GM23248 (cell line): ENCODE data around the gene RAD50. TPM values are rescaled to one million over a fixed set of nuclear protein-coding genes. Genes with fewer than 3 reads are reported as not detected.
"Not testable (repeated sequence)": the region's sequence is repeated elsewhere in the genome, so short reads cannot be mapped to it uniquely, and the experiment has no call there.

Source experiments
- DNase-seq: peaks from one replicate; pipeline ENCODE4 v3.0.0-alpha.2; 2015
- H2AFZ ChIP-seq: fragments of 200-600 bp; sonication (generic); 2 replicates; pipeline ENCODE4 v1.6.1; 2016; ENCODE audit warnings: antibody characterized with exemption
- H3F3A ChIP-seq: fragments of 200-600 bp; sonication (generic); 2 replicates; pipeline ENCODE4 v1.6.1; 2016; ENCODE audit warnings: mild to moderate bottlenecking, antibody characterized with exemption, mixed run types; ENCODE audit not compliant: insufficient read depth
- H3K27ac ChIP-seq: fragments of 200-600 bp; sonication (generic); 2 replicates; pipeline ENCODE4 v1.5.1; 2016; ENCODE audit warnings: mild to moderate bottlenecking
- H3K27me3 ChIP-seq: fragments of 200-600 bp; sonication (generic); replicated peaks from 2 replicates; pipeline ENCODE4 v1.6.1; 2016; ENCODE audit warnings: mild to moderate bottlenecking; ENCODE audit not compliant: insufficient read depth
- H3K36me3 ChIP-seq: fragments of 200-600 bp; sonication (generic); 2 replicates; pipeline ENCODE4 v1.6.1; 2016; ENCODE audit warnings: low read depth, mild to moderate bottlenecking
- H3K4me1 ChIP-seq: fragments of 200-600 bp; sonication (generic); 2 replicates; pipeline ENCODE4 v1.6.1; 2016; ENCODE audit warnings: mild to moderate bottlenecking; ENCODE audit not compliant: insufficient read depth
- H3K4me2 ChIP-seq: fragments of 200-600 bp; sonication (generic); one replicate; pipeline ENCODE4 v1.6.1; 2016; ENCODE audit warnings: mild to moderate bottlenecking; ENCODE audit not compliant: unreplicated experiment
- H3K4me3 ChIP-seq: fragments of 200-600 bp; sonication (generic); 2 replicates; pipeline ENCODE4 v1.5.1; 2016; ENCODE audit warnings: mild to moderate bottlenecking
- H3K79me2 ChIP-seq: fragments of 200-600 bp; sonication (generic); 2 replicates; pipeline ENCODE4 v1.6.1; 2016; ENCODE audit warnings: mild to moderate bottlenecking; ENCODE audit not compliant: insufficient read depth
- H3K9ac ChIP-seq: fragments of 200-600 bp; sonication (generic); 2 replicates; pipeline ENCODE4 v1.6.1; 2016; ENCODE audit warnings: mild to moderate bottlenecking
- H3K9me2 ChIP-seq: fragments of 200-600 bp; sonication (generic); 2 replicates; pipeline ENCODE4 v1.6.1; 2016; ENCODE audit warnings: mixed run types, mild to moderate bottlenecking, moderate library complexity; ENCODE audit not compliant: insufficient read depth
- H3K9me3 ChIP-seq: fragments of 200-600 bp; sonication (generic); one replicate; pipeline ENCODE4 v1.6.1; 2017; ENCODE audit warnings: low read depth
- H4K20me1 ChIP-seq: fragments of 200-600 bp; sonication (generic); 2 replicates; pipeline ENCODE4 v1.6.0; 2016; ENCODE audit not compliant: insufficient read depth
- EZH2 ChIP-seq: fragments of 200-600 bp; sonication (generic); IDR thresholded peaks from 2 replicates; pipeline ENCODE4 v1.6.1; 2018; ENCODE audit warnings: antibody characterized with exemption, mild to moderate bottlenecking; ENCODE audit not compliant: insufficient read depth, poor library complexity, severe bottlenecking
- EZH2phosphoT487 ChIP-seq: fragments of 200-600 bp; sonication (generic); IDR thresholded peaks from 2 replicates; pipeline ENCODE4 v1.6.1; 2018; ENCODE audit warnings: antibody characterized with exemption, moderate library complexity, mild to moderate bottlenecking, low read depth; ENCODE audit not compliant: insufficient read depth
- WGBS, 2 experiments: methylation state at CpG; one replicate each; pipeline ENCODE4 v1.1.6; 2015 to 2017; ENCODE audit warnings: low lambda C conversion rate in 2 of 2, low coverage in 1 of 2; ENCODE audit errors: missing lambda C conversion rate in 2 of 2; 5-methylcytosine and 5-hydroxymethylcytosine counted together
- in situ Hi-C: fragments of 300-500 bp; cut with MboI; formaldehyde crosslinking; loops from 2 replicates; pipeline ENCODE4 v1.15.0; 2020
- polyA plus RNA-seq: library from polyadenylated mRNA; unstranded; fragments of >200 nt; fragmentation: Nextera tagmentation; extraction: Ambion mirVana; gene quantifications from 2 replicates; pipeline ENCODE4 v1.2.1, GENCODE V29; 2016
- total RNA-seq: library from RNA; depleted of rRNA; stranded (reverse); fragments of >200 nt; shearing (Covaris generic); gene quantifications from 2 replicates; pipeline ENCODE4 v1.2.3, GENCODE V29; 2014

Gene RAD50
- total and polyA plus RNA-seq, 2 experiments from 2014 or later, result 17.7 to 44.0 TPM

GRCh38 chr5:132621699-132622098, 64.9 kb downstream of the RAD50 start:
- H4K20me1 ChIP-seq, result no peaks in the 10 kb centered on the region
- H3K27me3 ChIP-seq, result no peaks in the 10 kb centered on the region
- H3K9me2 ChIP-seq, result no peaks in the 10 kb centered on the region
- H3K4me3 ChIP-seq, result no peak overlapping the region
- no peaks in the 10 kb centered on the region for H3K9me3 ChIP-seq
- H3K4me1 ChIP-seq, result no peaks in the 10 kb centered on the region
- no peaks in the 10 kb centered on the region for H3F3A ChIP-seq
- H3K36me3 ChIP-seq, result peaks cover 21% of the 10 kb centered on the region
- no peak for DNase-seq
- no peak overlapping the region for H2AFZ ChIP-seq
- in situ Hi-C loops, result no loop called here
- H3K9ac ChIP-seq, result no peak overlapping the region
- H3K27ac ChIP-seq, result no peak overlapping the region
- H3K4me2 ChIP-seq, result no peak overlapping the region
- TF ChIP-seq EZH2phosphoT487 (no peak), EZH2 (no peak)
- no peaks in the 10 kb centered on the region for H3K79me2 ChIP-seq

- DNase-seq, result no peak
- in situ Hi-C loops, result no loop called here
- no peaks in the 10 kb centered on the region for H3K27me3 ChIP-seq
- H3K9ac ChIP-seq, result no peak overlapping the region
- H4K20me1 ChIP-seq, result no peaks in the 10 kb centered on the region
- no peaks in the 10 kb centered on the region for H3K4me1 ChIP-seq
- no peak overlapping the region for H3K4me2 ChIP-seq
- H3K9me2 ChIP-seq, result no peaks in the 10 kb centered on the region
- H3K79me2 ChIP-seq, result no peaks in the 10 kb centered on the region
- H3F3A ChIP-seq, result no peaks in the 10 kb centered on the region
- H3K27ac ChIP-seq, result no peak overlapping the region
- H2AFZ ChIP-seq, result no peak overlapping the region
- H3K4me3 ChIP-seq, result no peak overlapping the region
- TF ChIP-seq EZH2, result no peak
- TF ChIP-seq EZH2phosphoT487, result no peak
- no peaks in the 10 kb centered on the region for H3K9me3 ChIP-seq
- H3K36me3 ChIP-seq, result peaks cover 17% of the 10 kb centered on the region
Measured at GRCh38 chr5:132622608-132623007, 65.8 kb downstream of the RAD50 start.

DNA sequence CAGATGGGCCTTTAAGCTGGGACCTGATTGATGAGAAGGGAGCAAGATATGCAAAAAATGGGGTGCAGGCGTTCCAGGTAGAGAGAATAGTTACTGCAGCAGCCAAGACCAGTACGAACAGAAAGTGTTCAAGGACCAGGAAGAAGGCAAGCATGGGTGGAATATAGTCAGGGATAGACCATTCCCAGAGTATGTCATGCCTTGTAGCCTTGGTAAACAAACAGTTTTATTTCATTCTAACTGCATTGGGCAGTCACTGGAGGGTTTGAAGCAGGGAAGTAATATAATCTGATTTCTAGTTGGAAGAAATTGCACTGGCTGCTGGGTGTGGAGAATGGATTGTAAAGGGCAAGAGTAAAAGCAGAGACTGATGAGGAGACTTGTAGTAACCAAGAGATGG, 70.7 kb downstream of the RAD50 start:
- DNase-seq, result no peak
- Histone ChIP-seq H3K4me2 (no peak overlapping the region), H3K27ac (no peak overlapping the region), H3K9me2 (no peaks in the 10 kb centered on the region), H3K36me3 (no peaks in the 10 kb centered on the region), H3K9ac (no peak overlapping the region), H3K4me3 (no peak overlapping the region), H3K79me2 (no peaks in the 10 kb centered on the region), H4K20me1 (no peaks in the 10 kb centered on the region), H2AFZ (no peak overlapping the region), H3F3A (no peaks in the 10 kb centered on the region), H3K9me3 (no peaks in the 10 kb centered on the region), H3K27me3 (no peaks in the 10 kb centered on the region), H3K4me1 (no peaks in the 10 kb centered on the region)
- WGBS, 2 experiments, result 86% methylated on average over 2 of the region's 2 CpGs
- TF ChIP-seq EZH2 (no peak), EZH2phosphoT487 (no peak)
- in situ Hi-C loops, result no loop called here

GRCh38 chr5:132628814-132629213, 72.0 kb downstream of the RAD50 start:
- Histone ChIP-seq H3K4me1 (no peaks in the 10 kb centered on the region), H3K36me3 (0 out of 2 replicates have a peak, but pooled peaks cover 4% of the 10 kb centered on the region), H3F3A (no peaks in the 10 kb centered on the region), H3K27me3 (no peaks in the 10 kb centered on the region), H3K4me2 (no peak overlapping the region), H3K9ac (no peak overlapping the region), H3K9me2 (no peaks in the 10 kb centered on the region), H4K20me1 (no peaks in the 10 kb centered on the region), H3K4me3 (no peak overlapping the region), H3K9me3 (no peaks in the 10 kb centered on the region), H3K27ac (no peak overlapping the region), H3K79me2 (no peaks in the 10 kb centered on the region), H2AFZ (no peak overlapping the region)
- in situ Hi-C loops, result no loop called here
- no peak for DNase-seq
- WGBS, 2 experiments, result 93 to 99% methylated on average over 2 of the region's 2 CpGs
- TF ChIP-seq EZH2phosphoT487, result no peak
- TF ChIP-seq EZH2, result no peak

- TF ChIP-seq EZH2 (no peak), EZH2phosphoT487 (no peak)
- H2AFZ ChIP-seq, result no peak overlapping the region
- DNase-seq, result no peak
- H3K79me2 ChIP-seq, result no peaks in the 10 kb centered on the region
- no peaks in the 10 kb centered on the region for H3K9me2 ChIP-seq
- no peaks in the 10 kb centered on the region for H3K9me3 ChIP-seq
- no peaks in the 10 kb centered on the region for H3F3A ChIP-seq
- no peaks in the 10 kb centered on the region for H4K20me1 ChIP-seq
- no peaks in the 10 kb centered on the region for H3K4me1 ChIP-seq
- WGBS, 2 experiments, result 77 to 80% methylated on average over 5 of the region's 5 CpGs
- no peak overlapping the region for H3K27ac ChIP-seq
- in situ Hi-C loops, result no loop called here
- H3K4me2 ChIP-seq, result no peak overlapping the region
- no peak overlapping the region for H3K9ac ChIP-seq
- 0 out of 2 replicates have a peak, but pooled peaks cover 4% of the 10 kb centered on the region for H3K36me3 ChIP-seq
- no peaks in the 10 kb centered on the region for H3K27me3 ChIP-seq
- H3K4me3 ChIP-seq, result no peak overlapping the region
Measured at GRCh38 chr5:132629230-132629944, 72.6 kb downstream of the RAD50 start.

DNA sequence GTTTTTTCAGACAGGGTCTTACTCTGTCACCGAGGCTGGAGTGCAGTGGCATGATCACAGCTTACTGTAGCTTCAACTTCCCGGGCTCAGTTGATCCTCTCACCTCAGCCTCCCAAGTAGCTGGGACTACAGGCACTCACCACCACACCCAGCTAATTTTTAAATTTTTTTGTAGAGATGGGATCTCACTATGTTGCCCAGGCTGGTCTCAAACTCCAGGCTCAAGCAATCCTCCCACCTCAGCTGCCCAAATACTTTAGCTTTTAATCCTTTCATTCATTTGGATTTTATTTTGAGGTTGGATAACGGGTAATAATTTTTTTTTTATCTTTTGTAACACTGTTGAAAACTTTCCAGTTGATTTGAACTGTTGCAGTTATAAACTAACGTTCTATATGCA, 76.8 kb downstream of the RAD50 start:
- H3F3A ChIP-seq, H3K27ac ChIP-seq, H3K4me1 ChIP-seq, H3K4me2 ChIP-seq, H3K79me2 ChIP-seq, H3K9me2 ChIP-seq, H3K9me3 ChIP-seq, H3K4me3 ChIP-seq, H3K9ac ChIP-seq, H3K27me3 ChIP-seq, H4K20me1 ChIP-seq, in situ Hi-C loops, H2AFZ ChIP-seq, DNase-seq: not testable (repeated sequence)
- peaks cover 11% of the 10 kb centered on the region for H3K36me3 ChIP-seq
- WGBS, 2 experiments, result 88 to 92% methylated on average over 4 of the region's 4 CpGs
